ENCODE data around the gene ARL15. TPM values are rescaled to one million over a fixed set of nuclear protein-coding genes. Genes with fewer than 3 reads are reported as not detected.

ARL15 gene
- total RNA-seq, 1 donor from 2014 or later, result 21.3 TPM

GRCh38 chr5:54292866-54293265 lies 17.5 kb downstream of the ARL15 start:
- DNase-seq (ENCODE audit: low spot score), result no peak
- intact Hi-C loops (cut with DNase I), result no loop called here

DNA sequence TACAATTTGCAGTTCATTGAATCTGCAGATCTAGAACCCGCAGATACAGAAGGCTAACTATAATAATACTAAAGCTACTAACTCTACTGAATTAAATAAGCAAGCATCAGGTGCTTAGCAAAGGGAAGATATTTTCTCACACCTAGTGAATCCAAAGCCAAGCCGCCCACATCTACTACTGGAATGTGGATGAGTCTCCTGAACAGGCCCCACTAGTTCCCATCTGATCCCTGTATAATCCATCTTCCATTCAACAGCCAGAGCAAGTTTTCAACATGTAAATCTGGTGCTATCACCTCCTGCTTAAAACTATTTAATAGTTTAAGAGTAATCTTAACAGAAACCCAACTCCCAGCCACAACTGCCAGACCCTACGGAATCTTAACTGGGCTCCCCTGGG lies 18.9 kb downstream of the ARL15 start:
- no peak for DNase-seq (ENCODE audit: low spot score)
- intact Hi-C loops (cut with DNase I), result no loop called here

DNA sequence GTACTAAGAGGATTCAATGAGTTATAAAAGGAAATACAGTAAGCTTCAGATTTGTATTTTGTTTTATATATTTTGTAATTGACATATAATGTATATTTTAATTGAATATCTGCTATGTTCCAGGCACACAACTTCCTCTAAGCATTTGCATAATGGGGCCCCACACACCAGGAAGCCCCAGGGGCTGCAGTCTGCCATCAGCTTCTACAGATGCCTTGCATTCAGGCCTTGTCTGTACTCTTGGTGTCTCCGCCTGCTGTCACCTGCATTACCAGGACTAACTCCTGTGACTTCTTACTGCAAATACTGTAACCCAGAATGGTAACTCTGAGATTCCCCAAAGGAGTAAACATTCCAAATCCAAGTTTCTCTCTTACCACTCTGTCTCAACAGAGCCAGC lies 20.6 kb downstream of the ARL15 start:
- no peak for DNase-seq (ENCODE audit: low spot score)
- intact Hi-C loops (cut with DNase I), result no loop called here

DNA sequence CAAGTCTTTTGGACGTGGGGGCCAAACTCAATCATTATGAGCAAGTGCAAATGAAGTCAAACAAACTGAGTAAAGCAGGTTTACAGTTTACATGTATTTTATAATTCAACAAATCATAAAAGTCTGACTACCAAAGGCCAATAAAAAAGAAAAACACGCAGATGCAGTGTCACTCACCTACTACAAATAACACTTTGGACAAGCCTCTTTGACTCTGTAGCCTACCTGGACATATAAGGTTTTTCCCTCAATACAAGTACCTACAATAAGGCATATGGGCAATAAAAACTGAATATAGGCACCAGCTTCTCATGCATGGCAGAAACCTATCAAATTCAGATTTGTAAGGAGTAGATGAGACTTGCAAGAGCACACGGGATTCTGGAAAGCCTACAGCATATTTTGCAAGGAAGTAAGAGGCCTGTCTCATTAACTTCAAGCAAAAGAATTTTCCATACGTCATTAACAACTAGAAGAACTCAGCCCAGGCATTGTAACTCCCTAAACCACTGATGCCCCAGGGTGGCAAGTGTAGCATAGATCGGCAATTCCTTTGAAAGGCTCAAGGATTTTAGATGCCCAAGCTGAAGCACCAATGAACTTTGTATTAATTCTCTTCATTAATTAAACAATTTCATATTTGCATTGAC lies 21.7 kb downstream of the ARL15 start:
- intact Hi-C loops (cut with DNase I), result no loop called here
- no peak for DNase-seq (ENCODE audit: low spot score)

GRCh38 chr5:54285686-54286085 lies 24.7 kb downstream of the ARL15 start:
- no peak for DNase-seq (ENCODE audit: low spot score)
- intact Hi-C loops (cut with DNase I), result no loop called here

DNA sequence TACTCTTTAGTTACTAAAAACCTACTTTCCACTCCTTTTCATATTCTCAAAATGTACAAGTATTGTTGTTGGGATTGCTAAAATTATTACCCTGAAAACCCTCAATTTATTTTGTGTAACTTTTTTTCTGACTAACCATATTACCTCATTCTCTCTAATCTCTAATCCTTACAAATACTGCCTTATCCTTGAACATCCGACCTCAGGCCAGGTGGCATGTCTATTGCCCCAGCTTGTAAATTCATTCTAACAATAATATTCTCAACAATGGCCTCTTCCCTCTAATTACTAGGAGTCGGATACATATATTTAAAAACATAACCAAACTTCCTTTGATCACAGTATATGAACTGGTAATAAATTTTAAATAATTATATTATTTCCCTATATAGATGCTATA lies 25.8 kb downstream of the ARL15 start:
- intact Hi-C loops (cut with DNase I), result no loop called here
- DNase-seq (ENCODE audit: low spot score), result no peak

DNA sequence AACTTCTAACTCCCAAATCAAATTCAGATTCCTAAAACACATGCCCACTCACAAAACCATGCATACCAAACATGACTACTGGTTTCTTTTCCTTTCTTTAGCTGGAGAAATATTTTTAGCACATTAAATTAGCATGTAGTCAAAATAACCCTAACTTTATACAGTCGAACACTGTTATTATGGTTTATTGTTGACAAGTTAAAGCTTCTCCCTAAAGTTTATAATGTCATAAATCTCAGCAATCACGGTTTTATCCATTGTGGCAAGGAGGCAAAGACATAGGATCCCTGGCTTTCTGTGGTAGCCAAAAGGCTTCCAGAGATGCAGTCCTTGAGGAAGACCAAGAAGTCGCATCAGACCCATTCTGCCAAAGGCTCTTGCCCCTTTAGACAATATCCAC lies 27.5 kb downstream of the ARL15 start:
- no peak for DNase-seq (ENCODE audit: low spot score)
- intact Hi-C loops (cut with DNase I), result no loop called here

- intact Hi-C loops (cut with DNase I), result no loop called here
- no peak for DNase-seq (ENCODE audit: low spot score)
These were observed 28.2 kb downstream of the ARL15 start for GRCh38 chr5:54281960-54282692.

DNA sequence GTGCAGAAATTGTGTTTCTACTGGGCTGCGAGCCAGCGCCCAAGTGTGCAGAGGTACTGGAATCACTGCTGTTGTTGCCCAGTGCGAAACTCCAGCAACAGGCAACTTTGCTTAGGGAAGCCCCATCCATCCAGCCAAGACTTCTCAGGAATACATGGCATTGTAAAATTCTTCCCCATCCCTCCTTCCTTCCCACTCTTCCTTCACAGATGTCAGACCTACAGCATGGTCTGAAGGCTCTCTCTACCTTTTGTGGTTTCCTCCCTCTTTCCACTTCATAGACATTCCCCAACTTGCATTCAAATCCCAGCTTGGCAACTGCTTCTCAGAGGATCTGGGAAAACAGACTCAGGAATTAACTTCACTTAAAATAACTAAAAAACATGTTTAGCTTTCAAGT lies 30.4 kb downstream of the ARL15 start:
- intact Hi-C loops (cut with DNase I), result no loop called here
- DNase-seq (ENCODE audit: low spot score), result no peak

DNA sequence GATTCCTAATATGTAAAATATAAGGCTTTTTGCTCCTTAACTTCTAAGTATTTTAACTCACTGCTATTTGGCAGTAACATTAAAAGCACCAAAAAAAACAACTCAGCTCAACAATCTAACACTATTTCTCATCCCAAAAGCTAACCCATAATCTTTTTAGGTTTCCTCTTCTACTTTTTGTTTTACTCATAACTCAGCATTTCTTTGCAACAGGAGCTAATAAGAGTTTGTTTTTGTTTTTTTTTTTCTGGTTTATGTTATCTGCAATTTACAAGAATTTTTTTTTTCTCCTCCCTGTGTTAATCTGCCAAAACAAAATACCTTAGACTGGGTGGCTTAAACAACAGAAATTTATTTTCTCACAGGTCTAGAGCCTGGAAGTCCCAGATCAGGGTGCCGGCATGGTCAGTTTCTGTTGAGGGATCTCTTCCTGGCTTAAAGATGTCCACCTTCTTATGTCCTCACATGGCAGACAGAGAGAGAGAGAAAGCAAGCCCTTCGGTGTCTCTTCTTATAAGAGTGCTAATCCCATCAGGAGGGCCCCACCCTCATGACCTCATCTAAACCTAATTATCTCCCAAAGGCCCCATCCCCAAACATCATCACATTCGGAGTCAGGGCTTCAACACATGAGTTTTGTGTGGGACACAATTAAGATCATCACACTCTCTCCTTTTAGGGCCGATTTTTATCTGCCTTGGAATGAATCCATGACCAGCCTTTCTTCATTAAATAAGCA lies 31.2 kb downstream of the ARL15 start:
- no peak for DNase-seq (ENCODE audit: low spot score)
- intact Hi-C loops (cut with DNase I), result no loop called here

DNA sequence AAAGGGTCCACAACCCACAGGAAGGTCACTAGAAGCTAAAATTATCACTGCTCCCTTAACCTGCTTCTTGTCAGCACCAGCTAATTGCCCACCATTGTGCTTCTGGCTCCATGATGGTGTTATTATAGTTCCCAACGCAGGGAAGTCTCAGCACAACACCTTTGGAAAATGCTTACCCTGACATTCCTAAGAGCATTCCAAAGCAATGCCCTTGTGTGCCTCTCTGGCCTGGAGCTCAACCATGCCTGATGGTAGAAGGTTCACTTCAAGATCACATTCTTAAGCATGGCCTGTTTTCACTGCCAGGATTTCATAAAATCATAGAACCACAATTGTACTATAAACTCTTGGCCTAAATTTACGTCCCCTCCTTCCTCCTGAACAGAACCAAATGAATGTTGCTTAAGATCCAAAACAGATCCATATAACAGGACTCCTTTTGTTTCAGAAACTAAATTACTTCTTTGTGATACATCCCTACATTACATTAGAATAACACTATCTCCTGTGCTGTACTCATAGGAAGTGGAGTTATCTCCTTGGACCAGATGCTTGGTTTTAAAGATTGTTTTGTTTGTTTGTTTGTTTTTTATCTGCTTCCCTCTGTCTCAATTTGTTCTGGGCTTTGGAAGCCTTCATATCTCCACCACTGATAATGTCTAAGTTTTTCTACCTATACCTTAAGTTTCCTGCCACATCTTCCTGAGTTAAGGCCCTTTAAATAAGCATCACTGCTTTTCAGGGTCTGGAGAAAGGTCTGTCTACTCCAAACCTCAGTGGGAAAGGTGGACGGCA lies 32.1 kb downstream of the ARL15 start:
- intact Hi-C loops (cut with DNase I), result no loop called here
- no peak for DNase-seq (ENCODE audit: low spot score)

GRCh38 chr5:54276048-54276447 lies 34.3 kb downstream of the ARL15 start:
- DNase-seq (ENCODE audit: low spot score), result no peak
- intact Hi-C loops (cut with DNase I), result no loop called here

- no peak for DNase-seq (ENCODE audit: low spot score)
- intact Hi-C loops (cut with DNase I), result no loop called here
These were observed 35.0 kb downstream of the ARL15 start for GRCh38 chr5:54275361-54275760.

GRCh38 chr5:54274944-54275343 lies 35.4 kb downstream of the ARL15 start:
- intact Hi-C loops (cut with DNase I), result no loop called here
- no peak for DNase-seq (ENCODE audit: low spot score)

DNA sequence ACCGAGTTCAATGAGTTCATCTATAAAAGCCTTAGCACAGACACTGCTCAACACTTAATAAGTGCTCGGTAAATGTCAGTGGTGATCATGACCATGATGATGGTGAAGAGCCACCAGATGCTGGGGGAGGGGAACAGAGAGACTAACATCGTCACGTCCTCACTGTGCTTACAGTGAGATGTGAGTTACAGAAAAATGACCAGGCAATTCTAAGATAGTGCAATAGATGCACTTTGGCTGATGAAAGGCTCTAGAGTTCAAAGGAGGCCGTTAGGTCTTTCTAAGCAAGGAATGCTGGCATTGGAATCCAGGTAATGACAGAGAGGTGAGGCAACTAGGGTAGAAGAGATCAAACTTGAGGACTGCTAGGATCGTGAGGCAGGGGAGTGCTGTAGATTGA lies 36.7 kb downstream of the ARL15 start:
- intact Hi-C loops (cut with DNase I), result no loop called here

DNA sequence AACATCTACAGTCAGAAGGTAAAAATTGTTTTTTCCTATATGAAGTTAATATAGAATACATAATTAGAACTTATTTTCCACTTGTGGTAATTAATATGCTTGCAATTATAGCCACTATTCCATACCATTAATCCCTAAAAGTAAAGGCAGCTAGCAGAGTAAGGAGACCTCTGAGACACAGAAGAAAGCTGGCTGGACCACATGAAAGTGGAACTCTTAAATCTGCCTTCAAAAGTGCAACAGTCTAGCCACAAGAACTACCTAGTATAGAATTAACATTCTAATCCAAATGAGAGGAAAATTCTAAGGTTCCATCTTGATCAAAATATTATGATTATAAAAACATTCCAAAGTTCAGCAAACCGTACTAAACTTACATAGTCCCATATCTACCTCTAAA lies 37.6 kb downstream of the ARL15 start:
- intact Hi-C loops (cut with DNase I), result no loop called here
- no peak for DNase-seq (ENCODE audit: low spot score)

More for the DNA sequence above, 36.7 kb downstream of the ARL15 start:
- no peak for DNase-seq (ENCODE audit: low spot score)

DNA sequence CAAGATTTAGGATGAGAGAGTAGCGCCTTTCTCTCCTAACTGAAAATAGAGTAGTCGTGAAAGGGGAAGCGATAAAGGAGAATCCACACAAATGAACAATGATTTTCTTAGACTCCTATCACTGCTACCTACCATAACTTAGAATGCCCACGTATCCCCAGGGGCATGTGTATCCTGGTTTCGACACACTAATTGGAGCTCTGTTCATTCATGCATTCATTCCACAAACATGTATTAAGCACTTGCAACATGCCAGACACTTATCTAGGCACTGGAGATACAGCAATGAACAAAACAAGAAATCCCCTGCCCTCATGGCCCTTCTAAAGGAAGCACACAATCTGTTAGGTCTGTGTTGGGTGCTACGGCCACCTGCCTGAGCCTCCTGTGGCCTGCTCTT lies 40.0 kb downstream of the ARL15 start:
- intact Hi-C loops (cut with DNase I), result no loop called here
- DNase-seq (ENCODE audit: low spot score), result no peak

GRCh38 chr5:54264574-54264973 lies 45.8 kb downstream of the ARL15 start:
- intact Hi-C loops (cut with DNase I), result no loop called here
- DNase-seq (ENCODE audit: low spot score), result no peak

DNA sequence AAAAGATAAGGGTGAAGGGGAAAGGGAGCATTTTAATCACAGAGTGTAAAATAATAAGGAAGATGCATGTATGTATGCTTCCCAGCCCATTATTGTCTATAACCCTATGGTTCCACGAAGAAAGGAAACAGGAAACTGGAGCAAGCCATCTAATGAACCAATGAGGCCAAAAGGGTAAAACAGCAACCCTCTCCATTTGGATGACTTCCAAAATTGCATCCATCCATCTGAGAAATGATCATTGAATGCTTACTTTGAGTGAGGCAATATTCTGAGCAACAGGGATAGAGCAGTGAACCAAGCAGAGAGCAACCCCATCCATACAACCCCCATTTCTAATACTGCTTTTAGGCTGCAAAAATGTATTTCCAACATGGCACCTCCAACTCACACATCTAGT lies 46.9 kb downstream of the ARL15 start:
- no peak for DNase-seq (ENCODE audit: low spot score)
- intact Hi-C loops (cut with DNase I), result no loop called here

- intact Hi-C loops (cut with DNase I), result no loop called here
- no peak for DNase-seq (ENCODE audit: low spot score)
These were observed 48.8 kb downstream of the ARL15 start for GRCh38 chr5:54261596-54261995.

All from cardiac septum (tissue), 1 donor.